ENCODE measurements around the gene PYCARD.
"Not testable (repeated sequence)": the region's sequence is repeated elsewhere in the genome, so short reads cannot be mapped to it uniquely, and the experiment has no call there.

The PYCARD gene

GRCh38 chr16:31198207-31198882 lies 4.2 kb downstream of the PYCARD start:
- no peak for TF ChIP-seq ZFX (IDR thresholded peaks at IDR 0.05)
- no peak for TF ChIP-seq CTCF (conservative IDR thresholded peaks at IDR 0.05)
- H3K27ac ChIP-seq = no peak overlapping the region

- no peak for TF ChIP-seq ZFX (IDR thresholded peaks at IDR 0.05)
- TF ChIP-seq CTCF (conservative IDR thresholded peaks at IDR 0.05) = no peak
- no peak overlapping the region for H3K27ac ChIP-seq
These were observed 6.1 kb downstream of the PYCARD start for GRCh38 chr16:31196324-31197088.

- H3K27ac ChIP-seq = not testable (repeated sequence)
These were observed 6.7 kb downstream of the PYCARD start for GRCh38 chr16:31195861-31196260.

GRCh38 chr16:31194898-31195297 lies 7.7 kb downstream of the PYCARD start:
- TF ChIP-seq ZFX (IDR thresholded peaks at IDR 0.05) (no peak), CTCF (conservative IDR thresholded peaks at IDR 0.05) (no peak)
- H3K27ac ChIP-seq = no peak overlapping the region

- TF ChIP-seq ZFX (IDR thresholded peaks at IDR 0.05) = no peak
- TF ChIP-seq CTCF (conservative IDR thresholded peaks at IDR 0.05) = no peak
- no peak overlapping the region for H3K27ac ChIP-seq
These were observed 8.7 kb downstream of the PYCARD start for GRCh38 chr16:31193874-31194273.

- TF ChIP-seq CTCF (conservative IDR thresholded peaks at IDR 0.05) (no peak), ZFX (IDR thresholded peaks at IDR 0.05) (no peak)
These were observed 9.5 kb downstream of the PYCARD start for GRCh38 chr16:31192856-31193642.

GRCh38 chr16:31191697-31192428 lies 10.7 kb downstream of the PYCARD start:
- no peak overlapping the region for H3K27ac ChIP-seq
- no peak for TF ChIP-seq ZFX (IDR thresholded peaks at IDR 0.05)
- TF ChIP-seq CTCF (conservative IDR thresholded peaks at IDR 0.05) = no peak

More at GRCh38 chr16:31192856-31193642, 9.5 kb downstream of the PYCARD start:
- H3K27ac ChIP-seq = no peak overlapping the region
